ENCODE measurements around the gene MYOCD. TPM values are rescaled to one million over a fixed set of nuclear protein-coding genes. Genes with fewer than 3 reads are reported as not detected.
"Not testable (repeated sequence)": the region's sequence is repeated elsewhere in the genome, so short reads cannot be mapped to it uniquely, and the experiment has no call there.

MYOCD gene
- total RNA-seq, 2 experiments from 2014 or later: not detected

GRCh38 chr17:12631076-12631475 lies 34.6 kb upstream of the MYOCD start:
- ChIA-PET POLR2A (no interaction called here), CTCF (no interaction called here)
- H3K27ac Mint-ChIP-seq: no peak overlapping the region

GRCh38 chr17:12632785-12633184 lies 32.9 kb upstream of the MYOCD start:
- H3K4me1 Mint-ChIP-seq (ENCODE audit: low read depth): no peaks in the 10 kb centered on the region
- ATAC-seq: no peak
- ChIA-PET POLR2A (no interaction called here), CTCF (no interaction called here)
- H3K9me3 Mint-ChIP-seq (ENCODE audit: insufficient read depth): peaks cover 3% of the 10 kb centered on the region
- no peak overlapping the region for H3K27ac Mint-ChIP-seq
- no peak overlapping the region for H3K4me3 Mint-ChIP-seq
- DNase-seq: no peak
- H3K36me3 Mint-ChIP-seq (ENCODE audit: low read depth): no peaks in the 10 kb centered on the region
- no peaks in the 10 kb centered on the region for H3K27me3 Mint-ChIP-seq (ENCODE audit: low read depth)

More at GRCh38 chr17:12631076-12631475, 34.6 kb upstream of the MYOCD start:
- no peak overlapping the region for H3K4me3 Mint-ChIP-seq
- no peaks in the 10 kb centered on the region for H3K36me3 Mint-ChIP-seq (ENCODE audit: low read depth)
- ATAC-seq: no peak
- no peaks in the 10 kb centered on the region for H3K4me1 Mint-ChIP-seq (ENCODE audit: low read depth)
- H3K9me3 Mint-ChIP-seq (ENCODE audit: insufficient read depth): peaks cover 10% of the 10 kb centered on the region
- DNase-seq: no peak
- no peaks in the 10 kb centered on the region for H3K27me3 Mint-ChIP-seq (ENCODE audit: low read depth)

GRCh38 chr17:12634789-12635414 lies 30.8 kb upstream of the MYOCD start:
- Mint-ChIP-seq H3K9me3 (ENCODE audit: insufficient read depth) (no peaks in the 10 kb centered on the region), H3K4me1 (ENCODE audit: low read depth) (no peaks in the 10 kb centered on the region), H3K27ac (no peak overlapping the region), H3K4me3 (no peak overlapping the region), H3K36me3 (ENCODE audit: low read depth) (no peaks in the 10 kb centered on the region), H3K27me3 (ENCODE audit: low read depth) (no peaks in the 10 kb centered on the region)
- ATAC-seq: no peak
- no peak for DNase-seq
- ChIA-PET CTCF (no interaction called here), POLR2A (no interaction called here)

- H3K4me3 Mint-ChIP-seq; H3K4me1 Mint-ChIP-seq (ENCODE audit: low read depth); DNase-seq; H3K36me3 Mint-ChIP-seq (ENCODE audit: low read depth); H3K27me3 Mint-ChIP-seq (ENCODE audit: low read depth); CTCF ChIA-PET; ATAC-seq; H3K9me3 Mint-ChIP-seq (ENCODE audit: insufficient read depth); H3K27ac Mint-ChIP-seq; POLR2A ChIA-PET: not testable (repeated sequence)
Observed at GRCh38 chr17:12635996-12636395, 29.7 kb upstream of the MYOCD start.

GRCh38 chr17:12637015-12637414 lies 28.7 kb upstream of the MYOCD start:
- ChIA-PET POLR2A (no interaction called here), CTCF (no interaction called here)
- ATAC-seq: no peak
- Mint-ChIP-seq H3K4me1 (ENCODE audit: low read depth) (no peaks in the 10 kb centered on the region), H3K9me3 (ENCODE audit: insufficient read depth) (no peaks in the 10 kb centered on the region), H3K27me3 (ENCODE audit: low read depth) (no peaks in the 10 kb centered on the region), H3K27ac (no peak overlapping the region), H3K36me3 (ENCODE audit: low read depth) (no peaks in the 10 kb centered on the region), H3K4me3 (no peak overlapping the region)
- no peak for DNase-seq

GRCh38 chr17:12637745-12638651 lies 27.7 kb upstream of the MYOCD start:
- POLR2A ChIA-PET: no interaction called here
- ATAC-seq (no peak), DNase-seq (no peak)
- no peaks in the 10 kb centered on the region for H3K36me3 Mint-ChIP-seq (ENCODE audit: low read depth)
- no peaks in the 10 kb centered on the region for H3K27me3 Mint-ChIP-seq (ENCODE audit: low read depth)
- H3K4me1 Mint-ChIP-seq (ENCODE audit: low read depth): no peaks in the 10 kb centered on the region
- CTCF ChIA-PET: no interaction called here
- no peaks in the 10 kb centered on the region for H3K9me3 Mint-ChIP-seq (ENCODE audit: insufficient read depth)
- H3K27ac Mint-ChIP-seq: no peak overlapping the region
- H3K4me3 Mint-ChIP-seq: no peak overlapping the region

GRCh38 chr17:12640364-12640763 lies 25.3 kb upstream of the MYOCD start:
- Mint-ChIP-seq H3K36me3 (ENCODE audit: low read depth) (no peaks in the 10 kb centered on the region), H3K4me3 (no peak overlapping the region), H3K9me3 (ENCODE audit: insufficient read depth) (no peaks in the 10 kb centered on the region), H3K27ac (no peak overlapping the region), H3K27me3 (ENCODE audit: low read depth) (no peaks in the 10 kb centered on the region), H3K4me1 (ENCODE audit: low read depth) (no peaks in the 10 kb centered on the region)
- ChIA-PET CTCF (no interaction called here), POLR2A (no interaction called here)
- ATAC-seq: no peak
- DNase-seq: no peak

- Mint-ChIP-seq H3K27me3 (ENCODE audit: low read depth) (no peaks in the 10 kb centered on the region), H3K4me1 (ENCODE audit: low read depth) (no peaks in the 10 kb centered on the region), H3K9me3 (ENCODE audit: insufficient read depth) (no peaks in the 10 kb centered on the region), H3K36me3 (ENCODE audit: low read depth) (no peaks in the 10 kb centered on the region), H3K27ac (no peak overlapping the region), H3K4me3 (no peak overlapping the region)
- POLR2A ChIA-PET: no interaction called here
- ATAC-seq (no peak), DNase-seq (no peak)
- CTCF ChIA-PET: no interaction called here
Observed at GRCh38 chr17:12641084-12641483, 24.6 kb upstream of the MYOCD start.

GRCh38 chr17:12642034-12642433 lies 23.7 kb upstream of the MYOCD start:
- H3K9me3 Mint-ChIP-seq (ENCODE audit: insufficient read depth): no peaks in the 10 kb centered on the region
- CTCF ChIA-PET: no interaction called here
- no peak overlapping the region for H3K4me3 Mint-ChIP-seq
- DNase-seq (no peak), ATAC-seq (no peak)
- H3K27ac Mint-ChIP-seq: no peak overlapping the region
- no peaks in the 10 kb centered on the region for H3K36me3 Mint-ChIP-seq (ENCODE audit: low read depth)
- H3K4me1 Mint-ChIP-seq (ENCODE audit: low read depth): no peaks in the 10 kb centered on the region
- H3K27me3 Mint-ChIP-seq (ENCODE audit: low read depth): no peaks in the 10 kb centered on the region
- POLR2A ChIA-PET: no interaction called here

GRCh38 chr17:12643822-12644221 lies 21.9 kb upstream of the MYOCD start:
- no peaks in the 10 kb centered on the region for H3K4me1 Mint-ChIP-seq (ENCODE audit: low read depth)

GRCh38 chr17:12644623-12645022 lies 21.1 kb upstream of the MYOCD start:
- H3K4me3 Mint-ChIP-seq: no peak overlapping the region
- POLR2A ChIA-PET: no interaction called here
- no peaks in the 10 kb centered on the region for H3K9me3 Mint-ChIP-seq (ENCODE audit: insufficient read depth)
- ATAC-seq (no peak), DNase-seq (no peak)
- CTCF ChIA-PET: no interaction called here
- H3K4me1 Mint-ChIP-seq (ENCODE audit: low read depth): no peaks in the 10 kb centered on the region
- H3K27me3 Mint-ChIP-seq (ENCODE audit: low read depth): no peaks in the 10 kb centered on the region
- no peak overlapping the region for H3K27ac Mint-ChIP-seq
- no peaks in the 10 kb centered on the region for H3K36me3 Mint-ChIP-seq (ENCODE audit: low read depth)

More at GRCh38 chr17:12643822-12644221, 21.9 kb upstream of the MYOCD start:
- DNase-seq (no peak), ATAC-seq (no peak)
- ChIA-PET CTCF (no interaction called here), POLR2A (no interaction called here)
- no peaks in the 10 kb centered on the region for H3K36me3 Mint-ChIP-seq (ENCODE audit: low read depth)
- no peak overlapping the region for H3K27ac Mint-ChIP-seq
- no peaks in the 10 kb centered on the region for H3K27me3 Mint-ChIP-seq (ENCODE audit: low read depth)
- H3K9me3 Mint-ChIP-seq (ENCODE audit: insufficient read depth): no peaks in the 10 kb centered on the region
- no peak overlapping the region for H3K4me3 Mint-ChIP-seq

GRCh38 chr17:12646761-12647422 lies 18.8 kb upstream of the MYOCD start:
- no peak for ATAC-seq
- H3K36me3 Mint-ChIP-seq (ENCODE audit: low read depth): no peaks in the 10 kb centered on the region
- no peak overlapping the region for H3K4me3 Mint-ChIP-seq
- no peaks in the 10 kb centered on the region for H3K9me3 Mint-ChIP-seq (ENCODE audit: insufficient read depth)
- ChIA-PET CTCF (no interaction called here), POLR2A (no interaction called here)
- H3K27me3 Mint-ChIP-seq (ENCODE audit: low read depth): no peaks in the 10 kb centered on the region
- no peak for DNase-seq
- H3K27ac Mint-ChIP-seq: no peak overlapping the region
- H3K4me1 Mint-ChIP-seq (ENCODE audit: low read depth): no peaks in the 10 kb centered on the region
